Activated CD4-positive, alpha-beta T cell treated with anti-CD3 and anti-CD28 coated beads, Interleukin-2, amount 10 ng/mL, durations not matched to agents 24 days and 14 days (primary cell): ENCODE measurements around the gene CASP14. TPM values are rescaled to one million over a fixed set of nuclear protein-coding genes. Genes with fewer than 3 reads are reported as not detected.
"Not testable (repeated sequence)": the region's sequence is repeated elsewhere in the genome, so short reads cannot be mapped to it uniquely, and the experiment has no call there.

ENCODE experiments used
- DNase-seq: peaks from one replicate; pipeline ENCODE4 v3.0.0; 2022
- H3K27ac Mint-ChIP-seq: one replicate; pipeline ENCODE4 v1.8.0; 2022; ENCODE audit warnings: mild to moderate bottlenecking, mixed read lengths
- H3K27me3 Mint-ChIP-seq: one replicate; pipeline ENCODE4 v1.8.0; 2022; ENCODE audit warnings: mixed read lengths
- H3K36me3 Mint-ChIP-seq: one replicate; pipeline ENCODE4 v1.8.0; 2022; ENCODE audit warnings: low read depth, mild to moderate bottlenecking, mixed read lengths
- H3K4me1 Mint-ChIP-seq: one replicate; pipeline ENCODE4 v1.8.0; 2021; ENCODE audit warnings: mixed read lengths
- H3K4me3 Mint-ChIP-seq: one replicate; pipeline ENCODE4 v1.8.0; 2022; ENCODE audit warnings: mild to moderate bottlenecking, moderate library complexity, mixed read lengths
- H3K9me3 Mint-ChIP-seq: one replicate; pipeline ENCODE4 v1.8.0; 2021; ENCODE audit warnings: mixed read lengths
- intact Hi-C: fragments of 100-400 bp; cut with micrococcal nuclease; formaldehyde crosslinking; loops from one replicate; pipeline ENCODE4 v1.15.1; 2023
- total RNA-seq: library from RNA; stranded (reverse); gene quantifications from 2 replicates; pipeline ENCODE4 v1.2.3, GENCODE V29; 2022

Gene CASP14
- total RNA-seq: not detected in 2 replicates

- no peak within 1 kb of the TSS for H3K4me3 Mint-ChIP-seq
- H3K36me3 Mint-ChIP-seq: no peaks in the 10 kb centered on the region
- H3K4me1 Mint-ChIP-seq: no peaks in the 10 kb centered on the region
- no peak within 1 kb of the TSS for H3K27ac Mint-ChIP-seq
- no peaks in the 10 kb centered on the region for H3K27me3 Mint-ChIP-seq
- H3K9me3 Mint-ChIP-seq: no peaks in the 10 kb centered on the region
- DNase-seq: no peak
- intact Hi-C loops: no loop called here
Observed at GRCh38 chr19:15048885-15049541, at the start of gene CASP14. Gene CASP14 (plus strand): TSS chr19:15049480. CDS start chr19:15052252, 2,772 bp downstream.

- Mint-ChIP-seq H3K9me3 (no peaks in the 10 kb centered on the region), H3K4me1 (no peaks in the 10 kb centered on the region), H3K36me3 (no peaks in the 10 kb centered on the region), H3K27me3 (peaks cover 8% of the 10 kb centered on the region), H3K27ac (no peak overlapping the region), H3K4me3 (no peak overlapping the region)
- intact Hi-C loops: no loop called here
- no peak for DNase-seq
Observed at GRCh38 chr19:15008308-15008707, 41.0 kb upstream of the CASP14 start.

- H3K9me3 Mint-ChIP-seq: no peaks in the 10 kb centered on the region
- H3K36me3 Mint-ChIP-seq: no peaks in the 10 kb centered on the region
- no peaks in the 10 kb centered on the region for H3K4me1 Mint-ChIP-seq
- no peak overlapping the region for H3K27ac Mint-ChIP-seq
- DNase-seq: no peak
- intact Hi-C loops: no loop called here
- H3K4me3 Mint-ChIP-seq: no peak overlapping the region
- peaks cover 8% of the 10 kb centered on the region for H3K27me3 Mint-ChIP-seq
Observed at GRCh38 chr19:15010501-15011300, 38.6 kb upstream of the CASP14 start.

- Mint-ChIP-seq H3K27ac (no peak overlapping the region), H3K9me3 (no peaks in the 10 kb centered on the region), H3K27me3 (peaks cover 6% of the 10 kb centered on the region), H3K4me3 (no peak overlapping the region), H3K36me3 (no peaks in the 10 kb centered on the region), H3K4me1 (no peaks in the 10 kb centered on the region)
- intact Hi-C loops: no loop called here
- DNase-seq: no peak
Observed at GRCh38 chr19:15014579-15014978, 34.7 kb upstream of the CASP14 start.

GRCh38 chr19:15015946-15016542 is 33.2 kb upstream of the CASP14 start:
- DNase-seq: peak; percentile 57
- Mint-ChIP-seq H3K4me1 (no peaks in the 10 kb centered on the region), H3K9me3 (no peaks in the 10 kb centered on the region), H3K4me3 (no peak overlapping the region), H3K27me3 (no peaks in the 10 kb centered on the region), H3K27ac (no peak overlapping the region), H3K36me3 (no peaks in the 10 kb centered on the region)
- intact Hi-C loops: no loop called here

GRCh38 chr19:15018836-15019235 is 30.4 kb upstream of the CASP14 start:
- H3K36me3 Mint-ChIP-seq, H3K9me3 Mint-ChIP-seq, intact Hi-C loops, H3K4me1 Mint-ChIP-seq, H3K27ac Mint-ChIP-seq, DNase-seq, H3K4me3 Mint-ChIP-seq, H3K27me3 Mint-ChIP-seq: not testable (repeated sequence)

- Mint-ChIP-seq H3K27me3 (no peaks in the 10 kb centered on the region), H3K36me3 (no peaks in the 10 kb centered on the region), H3K27ac (no peak overlapping the region), H3K4me1 (no peaks in the 10 kb centered on the region), H3K4me3 (no peak overlapping the region), H3K9me3 (no peaks in the 10 kb centered on the region)
- intact Hi-C loops: no loop called here
- no peak for DNase-seq
Observed at GRCh38 chr19:15021286-15022007, 27.8 kb upstream of the CASP14 start.

- no peaks in the 10 kb centered on the region for H3K36me3 Mint-ChIP-seq
- DNase-seq: no peak
- H3K4me3 Mint-ChIP-seq: no peak overlapping the region
- no peaks in the 10 kb centered on the region for H3K27me3 Mint-ChIP-seq
- H3K9me3 Mint-ChIP-seq: no peaks in the 10 kb centered on the region
- intact Hi-C loops: no loop called here
- H3K27ac Mint-ChIP-seq: no peak overlapping the region
- no peaks in the 10 kb centered on the region for H3K4me1 Mint-ChIP-seq
Observed at GRCh38 chr19:15022752-15023151, 26.5 kb upstream of the CASP14 start.

GRCh38 chr19:15025217-15025616 is 24.1 kb upstream of the CASP14 start:
- Mint-ChIP-seq H3K27ac (no peak overlapping the region), H3K27me3 (no peaks in the 10 kb centered on the region), H3K36me3 (no peaks in the 10 kb centered on the region), H3K4me1 (no peaks in the 10 kb centered on the region), H3K9me3 (no peaks in the 10 kb centered on the region), H3K4me3 (no peak overlapping the region)
- intact Hi-C loops: no loop called here
- no peak for DNase-seq

- H3K4me3 Mint-ChIP-seq: no peak overlapping the region
- H3K4me1 Mint-ChIP-seq: no peaks in the 10 kb centered on the region
- no peaks in the 10 kb centered on the region for H3K9me3 Mint-ChIP-seq
- DNase-seq: no peak
- intact Hi-C loops: no loop called here
- H3K27ac Mint-ChIP-seq: no peak overlapping the region
- H3K27me3 Mint-ChIP-seq: no peaks in the 10 kb centered on the region
- H3K36me3 Mint-ChIP-seq: no peaks in the 10 kb centered on the region
Observed at GRCh38 chr19:15028490-15028889, 20.8 kb upstream of the CASP14 start.

GRCh38 chr19:15031675-15032074 is 17.6 kb upstream of the CASP14 start:
- no peak for DNase-seq
- no peaks in the 10 kb centered on the region for H3K9me3 Mint-ChIP-seq
- H3K4me3 Mint-ChIP-seq: no peak overlapping the region
- H3K27me3 Mint-ChIP-seq: no peaks in the 10 kb centered on the region
- no peaks in the 10 kb centered on the region for H3K36me3 Mint-ChIP-seq
- H3K27ac Mint-ChIP-seq: no peak overlapping the region
- no peaks in the 10 kb centered on the region for H3K4me1 Mint-ChIP-seq
- intact Hi-C loops: no loop called here

GRCh38 chr19:15035795-15036311 is 13.4 kb upstream of the CASP14 start:
- H3K9me3 Mint-ChIP-seq: no peaks in the 10 kb centered on the region
- no peak overlapping the region for H3K4me3 Mint-ChIP-seq
- DNase-seq: no peak
- intact Hi-C loops: no loop called here
- no peaks in the 10 kb centered on the region for H3K36me3 Mint-ChIP-seq
- no peaks in the 10 kb centered on the region for H3K4me1 Mint-ChIP-seq
- no peak overlapping the region for H3K27ac Mint-ChIP-seq
- H3K27me3 Mint-ChIP-seq: no peaks in the 10 kb centered on the region

GRCh38 chr19:15037586-15037985 is 11.7 kb upstream of the CASP14 start:
- Mint-ChIP-seq H3K27me3 (no peaks in the 10 kb centered on the region), H3K9me3 (no peaks in the 10 kb centered on the region), H3K27ac (no peak overlapping the region), H3K36me3 (no peaks in the 10 kb centered on the region), H3K4me3 (no peak overlapping the region), H3K4me1 (no peaks in the 10 kb centered on the region)
- DNase-seq: no peak
- intact Hi-C loops: no loop called here

GRCh38 chr19:15038294-15038693 is 11.0 kb upstream of the CASP14 start:
- Mint-ChIP-seq H3K4me1 (no peaks in the 10 kb centered on the region), H3K9me3 (no peaks in the 10 kb centered on the region), H3K27ac (no peak overlapping the region), H3K27me3 (no peaks in the 10 kb centered on the region), H3K36me3 (no peaks in the 10 kb centered on the region), H3K4me3 (no peak overlapping the region)
- intact Hi-C loops: no loop called here
- DNase-seq: no peak
